Endothelial cell of umbilical vein (primary cell): ENCODE results near the gene AOC2. TPM values are rescaled to one million over a fixed set of nuclear protein-coding genes. Genes with fewer than 3 reads are reported as not detected.
"Not testable (repeated sequence)": the region's sequence is repeated elsewhere in the genome, so short reads cannot be mapped to it uniquely, and the experiment has no call there.

Experiments used
- BruUV-seq: library from RNA; stranded (reverse); fragments of 400-500 nt; replicated peaks from 2 replicates; lab custom pipeline; 2021; lab: Mats Ljungman, UMichigan
- CTCF ChIA-PET: fragments of 300-600, 350-600 bp; sonication (Branson Sonifier 250); formaldehyde crosslinking; loops from one replicate; lab custom pipeline; 2021; ENCODE audit warnings: antibody characterized with exemption, inconsistent platforms; lab: Charles Lee
- POLR2A ChIA-PET: fragments of 300-600, 350-600 bp; sonication (Branson Sonifier 250); formaldehyde crosslinking; loops from one replicate; lab custom pipeline; 2021; ENCODE audit warnings: antibody characterized with exemption, inconsistent platforms; lab: Charles Lee
- DNase-seq: peaks from one replicate; pipeline ENCODE4 v3.0.0-alpha.2; 2011; ENCODE audit warnings: low read depth, low spot score
- FAIRE-seq: peaks from 2 replicates; lab custom pipeline; 2011; peaks lifted over from hg19 to GRCh38; lab: Jason Lieb, UNC
- H2AFZ ChIP-seq: 2 replicates; pipeline ENCODE4 v1.6.0; 2012; ENCODE audit warnings: low read depth, low read length, control low read depth, inconsistent platforms
- H3K27ac ChIP-seq: 2 replicates; pipeline ENCODE4 v1.5.1; 2011; ENCODE audit warnings: low read depth, mild to moderate bottlenecking, control low read depth, low read length, moderate library complexity; ENCODE audit not compliant: insufficient read depth
- H3K27me3 ChIP-seq, 2 experiments: 2 replicates each; pipeline versions ENCODE4 v1.6.0 to v1.6.1; 2011; ENCODE audit warnings: low read length in 2 of 2, mixed read lengths in 1 of 2; ENCODE audit not compliant: control insufficient read depth in 2 of 2, insufficient read depth in 2 of 2
- H3K36me3 ChIP-seq, 2 experiments: 2 replicates in 1 of 2; 3 replicates in 1 of 2; pipeline ENCODE4 v1.5.1; 2011; ENCODE audit warnings: low read length in 2 of 2, mild to moderate bottlenecking in 1 of 2, moderate library complexity in 1 of 2; ENCODE audit not compliant: control insufficient read depth in 2 of 2, insufficient read depth in 2 of 2; ENCODE audit errors: extremely low read depth in 1 of 2
- H3K4me1 ChIP-seq: 3 replicates; pipeline ENCODE4 v1.5.1; 2011; ENCODE audit warnings: mild to moderate bottlenecking, low read length; ENCODE audit not compliant: control insufficient read depth, insufficient read depth; ENCODE audit errors: extremely low read depth
- H3K4me2 ChIP-seq: 2 replicates; pipeline ENCODE4 v1.6.1; 2011; ENCODE audit warnings: low read length, control low read depth, mixed read lengths; ENCODE audit not compliant: insufficient read depth
- H3K4me3 ChIP-seq, 3 experiments: fragments of 200-600 bp in 1 of 3; sonication (generic), shearing (Covaris generic) in 1 of 3; replicated peaks in 1 of 3; 2 replicates each; pipeline ENCODE4 v1.5.1; 2011 to 2016; ENCODE audit warnings: control low read depth in 3 of 3, low read length in 3 of 3, mild to moderate bottlenecking in 2 of 3, inconsistent platforms in 1 of 3, low read depth in 1 of 3, moderate library complexity in 1 of 3; ENCODE audit not compliant: insufficient read depth in 1 of 3
- H3K79me2 ChIP-seq: 2 replicates; pipeline ENCODE4 v1.6.0; 2012; ENCODE audit warnings: low read length, inconsistent platforms; ENCODE audit not compliant: control insufficient read depth, insufficient read depth
- H3K9ac ChIP-seq: replicated peaks from 2 replicates; pipeline ENCODE3; 2011; ENCODE audit warnings: low read length, control low read depth; ENCODE audit not compliant: insufficient read depth; ENCODE audit errors: extremely low read depth
- H3K9me1 ChIP-seq: replicated peaks from 3 replicates; pipeline ENCODE4 v1.6.0; 2011; ENCODE audit warnings: mild to moderate bottlenecking, low read length; ENCODE audit not compliant: control insufficient read depth, insufficient read depth; ENCODE audit errors: extremely low read depth
- H3K9me3 ChIP-seq: replicated peaks from 2 replicates; pipeline ENCODE4 v1.5.1; 2012; ENCODE audit warnings: low read length, inconsistent platforms; ENCODE audit not compliant: control insufficient read depth, insufficient read depth
- H4K20me1 ChIP-seq: replicated peaks from 2 replicates; pipeline ENCODE3; 2011; ENCODE audit warnings: mild to moderate bottlenecking, low read length; ENCODE audit not compliant: control insufficient read depth, insufficient read depth; ENCODE audit errors: extremely low read depth
- dilution Hi-C: fragments of 300-500 bp; cut with MboI; formaldehyde crosslinking; loops from one replicate; pipeline ENCODE4 v1.15.0; 2019; ENCODE audit warnings: low sequenced_read_pairs; ENCODE audit not compliant: extremely low pct_ligation_motif_present
- intact Hi-C: fragments of 100-400 bp; cut with micrococcal nuclease; formaldehyde crosslinking; loops from one replicate; pipeline ENCODE4 v1.10.0; 2022
- microRNA-seq: library from miRNA; unstranded; fragments of <30 nt; microRNA quantifications from one replicate; pipeline ENCODE4 v1.2.0, GENCODE V29; 2021; ENCODE audit warnings: borderline number of aligned reads, borderline replicate concordance
- polyA plus RNA-seq, 4 experiments: library from polyadenylated mRNA; depleted of rRNA in 3 of 4; stranded (reverse) in 3 of 4; unstranded in 1 of 4; fragments of >200 nt; gene quantifications; 2 replicates each; pipeline versions ENCODE4 v1.2.1 to v1.2.3, GENCODE V29; 2011 to 2012; ENCODE audit warnings: missing spikeins in 1 of 4
- small RNA-seq: library from RNA; depleted of rRNA; stranded (forward); fragments of <200 nt; gene quantifications from one replicate; pipeline ENCODE3, GENCODE V24; 2012; ENCODE audit warnings: low replicate concordance, low read depth; ENCODE audit not compliant: insufficient read depth, insufficient read length
- total RNA-seq: library from RNA; stranded (reverse); gene quantifications from 2 replicates; pipeline ENCODE4 v1.2.3, GENCODE V29; 2021

Gene AOC2
- total and polyA plus RNA-seq, 2 donors (not counting 3 experiments of a cell fraction or from before 2014, with no cell fraction given) = 0.62 to 1.9 TPM

- CTCF ChIA-PET, H3K36me3 ChIP-seq, H3K4me1 ChIP-seq, H3K27ac ChIP-seq, H3K4me2 ChIP-seq, FAIRE-seq, POLR2A ChIA-PET, H3K27me3 ChIP-seq, H2AFZ ChIP-seq, H3K9me1 ChIP-seq, H4K20me1 ChIP-seq, H3K9ac ChIP-seq, dilution Hi-C loops, H3K79me2 ChIP-seq, BruUV-seq, H3K9me3 ChIP-seq, H3K4me3 ChIP-seq, intact Hi-C loops, DNase-seq: not testable (repeated sequence)
These were observed 55.6 kb downstream of the AOC2 start for GRCh38 chr17:42899981-42900380.

Small RNA genes within 50 kb of the gene (microRNA-seq; reads per million reads assigned to microRNA genes)
- gene MIR6781 = 1.5 reads per million

Small RNA genes within 50 kb of the gene (small RNA-seq; reads per million reads assigned to genes)
- gene MIR6781 (not detected), gene RNU6-287P (not detected)

Other genes with a start within 250 kb of the AOC2 start
- 52.3 and 53.4 TPM in 2 replicates for gene RETREG3, start 235.2 kb upstream of the AOC2 start, total RNA-seq
- gene RETREG3, start 235.2 kb upstream of the AOC2 start, polyA plus RNA-seq = 32.6 and 36.2 TPM in 2 replicates
- 96.9 and 102 TPM in 2 replicates for gene TUBG1, start 234.9 kb upstream of the AOC2 start, total RNA-seq
- gene TUBG1, start 234.9 kb upstream of the AOC2 start, polyA plus RNA-seq = 132 and 173 TPM in 2 replicates
- 13.1 and 13.2 TPM in 2 replicates for gene TUBG2, start 185.3 kb upstream of the AOC2 start, total RNA-seq
- gene TUBG2, start 185.3 kb upstream of the AOC2 start, polyA plus RNA-seq = 17.7 and 19.4 TPM in 2 replicates
- 11.3 and 13.2 TPM in 2 replicates for gene PLEKHH3, start 167.6 kb upstream of the AOC2 start, total RNA-seq
- gene PLEKHH3, start 167.6 kb upstream of the AOC2 start, polyA plus RNA-seq = 5.4 and 6.8 TPM in 2 replicates
- gene CCR10, start 162.7 kb upstream of the AOC2 start, total RNA-seq = 1.3 TPM in 1 of 2 replicates, not detected in the other
- 1.1 and 1.4 TPM in 2 replicates for gene CCR10, start 162.7 kb upstream of the AOC2 start, polyA plus RNA-seq
- gene CNTNAP1, start 162.0 kb upstream of the AOC2 start, total RNA-seq = 3.6 and 44.8 TPM in 2 replicates
- gene CNTNAP1, start 162.0 kb upstream of the AOC2 start, polyA plus RNA-seq = 26.3 and 27.3 TPM in 2 replicates
- 29.8 and 31.4 TPM in 2 replicates for gene EZH1, start 99.5 kb upstream of the AOC2 start, total RNA-seq
- 27.8 and 33.7 TPM in 2 replicates for gene EZH1, start 99.5 kb upstream of the AOC2 start, polyA plus RNA-seq
- gene RAMP2, start 83.4 kb upstream of the AOC2 start, total RNA-seq = 71.0 and 106 TPM in 2 replicates
- gene RAMP2, start 83.4 kb upstream of the AOC2 start, polyA plus RNA-seq = 192 and 262 TPM in 2 replicates
- gene VPS25, start 71.1 kb upstream of the AOC2 start, total RNA-seq = 45.0 and 47.1 TPM in 2 replicates
- 86.8 and 107 TPM in 2 replicates for gene VPS25, start 71.1 kb upstream of the AOC2 start, polyA plus RNA-seq
- gene WNK4, start 64.0 kb upstream of the AOC2 start, total RNA-seq = 1.9 TPM in 2 replicates
- gene WNK4, start 64.0 kb upstream of the AOC2 start, polyA plus RNA-seq = 0.48 and 0.84 TPM in 2 replicates
- 56.6 and 57.5 TPM in 2 replicates for gene COA3, start 45.9 kb upstream of the AOC2 start, total RNA-seq
- 126 and 139 TPM in 2 replicates for gene COA3, start 45.9 kb upstream of the AOC2 start, polyA plus RNA-seq
- not detected in 2 replicates for gene CNTD1, start 45.7 kb upstream of the AOC2 start, total RNA-seq
- not detected in 2 replicates for gene CNTD1, start 45.7 kb upstream of the AOC2 start, polyA plus RNA-seq
- gene BECN1, start 20.3 kb upstream of the AOC2 start, total RNA-seq = 92.3 and 93.5 TPM in 2 replicates
- 51.4 and 63.1 TPM in 2 replicates for gene BECN1, start 20.3 kb upstream of the AOC2 start, polyA plus RNA-seq
- 126 and 133 TPM in 2 replicates for gene PSME3, start 11.2 kb upstream of the AOC2 start, total RNA-seq
- gene PSME3, start 11.2 kb upstream of the AOC2 start, polyA plus RNA-seq = 94.7 and 98.4 TPM in 2 replicates
- gene AOC3, start 6.6 kb downstream of the AOC2 start, total RNA-seq = 0.27 and 0.44 TPM in 2 replicates
- 0.11 and 0.19 TPM in 2 replicates for gene AOC3, start 6.6 kb downstream of the AOC2 start, polyA plus RNA-seq
- gene G6PC1, start 56.2 kb downstream of the AOC2 start, total RNA-seq = not detected in 2 replicates
- not detected in 2 replicates for gene G6PC1, start 56.2 kb downstream of the AOC2 start, polyA plus RNA-seq
- 39.7 and 53.2 TPM in 2 replicates for gene AARSD1, start 119.9 kb downstream of the AOC2 start, total RNA-seq
- 38.3 and 42.8 TPM in 2 replicates for gene AARSD1, start 119.9 kb downstream of the AOC2 start, polyA plus RNA-seq
- not detected in 2 replicates for gene PTGES3L, start 135.5 kb downstream of the AOC2 start, total RNA-seq
- 0.23 and 0.45 TPM in 2 replicates for gene PTGES3L, start 135.5 kb downstream of the AOC2 start, polyA plus RNA-seq
- 11.7 and 12.0 TPM in 2 replicates for gene RUNDC1, start 136.0 kb downstream of the AOC2 start, total RNA-seq
- 7.3 and 9.2 TPM in 2 replicates for gene RUNDC1, start 136.0 kb downstream of the AOC2 start, polyA plus RNA-seq
- 1,014 and 1,102 TPM in 2 replicates for gene RPL27, start 153.8 kb downstream of the AOC2 start, total RNA-seq
- gene RPL27, start 153.8 kb downstream of the AOC2 start, polyA plus RNA-seq = 2,467 and 2,620 TPM in 2 replicates
- gene IFI35, start 162.2 kb downstream of the AOC2 start, total RNA-seq = 9.4 and 11.1 TPM in 2 replicates
- 22.5 and 23.5 TPM in 2 replicates for gene IFI35, start 162.2 kb downstream of the AOC2 start, polyA plus RNA-seq
- gene VAT1, start 177.8 kb downstream of the AOC2 start, total RNA-seq = 482 and 487 TPM in 2 replicates
- 339 and 370 TPM in 2 replicates for gene VAT1, start 177.8 kb downstream of the AOC2 start, polyA plus RNA-seq
- 0.53 and 0.97 TPM in 2 replicates for gene RND2, start 180.7 kb downstream of the AOC2 start, total RNA-seq
- 0.60 and 0.81 TPM in 2 replicates for gene RND2, start 180.7 kb downstream of the AOC2 start, polyA plus RNA-seq